HEK293 (cell line): ENCODE data around the gene U2SURP.

ENCODE experiments used
- CTCF ChIA-PET: fragments of 350-600 bp; formaldehyde crosslinking; extraction: SDS; loops from one replicate; lab custom pipeline; 2021; ENCODE audit warnings: antibody characterized with exemption; lab: Yijun Ruan, JAX
- POLR2A ChIA-PET: fragments of 300-600 bp; formaldehyde crosslinking; extraction: SDS; loops from one replicate; lab custom pipeline; 2020; ENCODE audit warnings: antibody characterized with exemption, inconsistent platforms; lab: Yijun Ruan, JAX
- H3K27ac ChIP-seq: fragments of 200-500 bp; sonication (Bioruptor generic); 2 replicates; pipeline ENCODE4 v1.5.1; 2014; ENCODE audit warnings: low read depth, low read length, control low read depth, inconsistent platforms; ENCODE audit errors: extremely low read depth
- H3K36me3 ChIP-seq, 2 experiments: fragments of 200-500 bp in 1 of 2; sonication (Bioruptor generic) in 1 of 2; 1 replicate in 1 of 2; 2 replicates in 1 of 2; pipeline ENCODE4 v1.5.1; 2014 to 2017; ENCODE audit warnings: inconsistent platforms in 2 of 2, low read length in 2 of 2; ENCODE audit not compliant: control insufficient read depth in 2 of 2, insufficient read depth in 1 of 2
- H3K4me1 ChIP-seq: fragments of 200-500 bp; sonication (Bioruptor generic); 2 replicates; pipeline ENCODE4 v1.5.1; 2014; ENCODE audit warnings: mild to moderate bottlenecking, low read length, inconsistent platforms; ENCODE audit not compliant: control insufficient read depth, insufficient read depth
- H3K4me3 ChIP-seq: 2 replicates; pipeline ENCODE4 v1.5.1; 2011; ENCODE audit warnings: low read depth, mild to moderate bottlenecking, control low read depth, low read length, moderate library complexity
- H3K9me3 ChIP-seq: fragments of 200-500 bp; sonication (Bioruptor generic); 2 replicates; pipeline ENCODE4 v1.5.1; 2014; ENCODE audit warnings: low read depth, low read length, inconsistent platforms; ENCODE audit not compliant: control insufficient read depth, insufficient read depth
- REST ChIP-seq: fragments of 450-650 bp; formaldehyde crosslinking; IDR thresholded peaks from 2 replicates; pipeline ENCODE4 v1.5.1; 2016; ENCODE audit warnings: missing biosample characterization, missing genetic modification characterization
- SP3 ChIP-seq: fragments of 450-650 bp; formaldehyde crosslinking; IDR thresholded peaks from 2 replicates; pipeline ENCODE4 v1.5.1; 2016; ENCODE audit warnings: missing biosample characterization, missing genetic modification characterization
- ZBTB10 ChIP-seq: fragments of 450-650 bp; formaldehyde crosslinking; IDR thresholded peaks from 2 replicates; pipeline ENCODE4 v1.5.1; 2016; ENCODE audit warnings: missing biosample characterization, missing genetic modification characterization
- ZBTB6 ChIP-seq: fragments of 450-650 bp; formaldehyde crosslinking; IDR thresholded peaks from 2 replicates; pipeline ENCODE4 v1.5.1; 2017; ENCODE audit warnings: missing biosample characterization, missing genetic modification characterization
- ZFHX2 ChIP-seq: fragments of 450-650 bp; formaldehyde crosslinking; conservative IDR thresholded peaks from 2 replicates; pipeline ENCODE4 v1.5.1; 2016; ENCODE audit warnings: missing biosample characterization, missing genetic modification characterization
- ZNF214 ChIP-seq: fragments of 450-650 bp; formaldehyde crosslinking; IDR thresholded peaks from 2 replicates; pipeline ENCODE4 v1.5.1; 2017; ENCODE audit warnings: missing biosample characterization, mild to moderate bottlenecking, missing genetic modification characterization, borderline replicate concordance
- ZNF354C ChIP-seq: fragments of 450-650 bp; formaldehyde crosslinking; IDR thresholded peaks from 2 replicates; pipeline ENCODE4 v1.5.1; 2016; ENCODE audit warnings: missing biosample characterization, missing genetic modification characterization, low read depth, borderline replicate concordance
- ZNF366 ChIP-seq: fragments of 450-650 bp; formaldehyde crosslinking; conservative IDR thresholded peaks from 2 replicates; pipeline ENCODE4 v1.5.1; 2016; ENCODE audit warnings: missing biosample characterization, missing genetic modification characterization
- ZNF510 ChIP-seq: fragments of 450-650 bp; formaldehyde crosslinking; IDR thresholded peaks from 2 replicates; pipeline ENCODE4 v1.5.1; 2018; ENCODE audit warnings: mild to moderate bottlenecking, missing genetic modification characterization, missing biosample characterization; ENCODE audit not compliant: insufficient replicate concordance
- ZNF513 ChIP-seq: fragments of 450-650 bp; IDR thresholded peaks from 2 replicates; pipeline ENCODE4 v1.5.1; 2018; ENCODE audit warnings: missing biosample characterization, missing genetic modification characterization
- ZNF521 ChIP-seq: fragments of 450-650 bp; formaldehyde crosslinking; IDR thresholded peaks from 2 replicates; pipeline ENCODE4 v1.5.1; 2017; ENCODE audit warnings: missing biosample characterization, mild to moderate bottlenecking, missing genetic modification characterization
- ZNF585B ChIP-seq: fragments of 450-650 bp; formaldehyde crosslinking; IDR thresholded peaks from 2 replicates; pipeline ENCODE4 v1.5.1; 2016; ENCODE audit warnings: missing biosample characterization, missing genetic modification characterization
- ZNF624 ChIP-seq: fragments of 450-650 bp; formaldehyde crosslinking; IDR thresholded peaks from 2 replicates; pipeline ENCODE4 v1.5.1; 2017; ENCODE audit warnings: missing biosample characterization, missing genetic modification characterization
- ZNF626 ChIP-seq: fragments of 450-650 bp; sonication (Bioruptor Pico); formaldehyde crosslinking; IDR thresholded peaks from 2 replicates; pipeline ENCODE4 v1.5.1; 2018; ENCODE audit warnings: missing biosample characterization, missing genetic modification characterization, inconsistent platforms
- ZNF629 ChIP-seq: fragments of 450-650 bp; formaldehyde crosslinking; IDR thresholded peaks from 2 replicates; pipeline ENCODE4 v1.5.1; 2017; ENCODE audit warnings: missing biosample characterization, missing genetic modification characterization
- ZNF658 ChIP-seq: fragments of 450-650 bp; formaldehyde crosslinking; IDR thresholded peaks from 2 replicates; pipeline ENCODE4; 2016; ENCODE audit warnings: missing biosample characterization, missing genetic modification characterization
- ZNF704 ChIP-seq: fragments of 450-650 bp; formaldehyde crosslinking; IDR thresholded peaks from 2 replicates; pipeline ENCODE4 v1.5.1; 2016; ENCODE audit warnings: missing biosample characterization, missing genetic modification characterization
- ZNF837 ChIP-seq: fragments of 450-650 bp; formaldehyde crosslinking; IDR thresholded peaks from 2 replicates; pipeline ENCODE4 v1.5.1; 2016; ENCODE audit warnings: missing biosample characterization, missing genetic modification characterization

The U2SURP gene

GRCh38 chr3:142966808-142967207 lies 34.6 kb upstream of the U2SURP start:
- ChIA-PET POLR2A (no interaction called here), CTCF (interaction anchor here (0.7 to 1.0 kb wide), 3 partner anchors 14 to 72 kb away, joined by 3 read pairs; no protein-coding TSS in a partner anchor)
- Histone ChIP-seq H3K36me3 (no peaks in the 10 kb centered on the region), H3K4me1 (no peaks in the 10 kb centered on the region), H3K9me3 (no peaks in the 10 kb centered on the region), H3K27ac (no peak overlapping the region), H3K4me3 (no peak overlapping the region)
- TF ChIP-seq ZNF366 (tag by site-specific recombination): peak; percentile 67
- no peak for TF ChIP-seq ZNF658 (tag by site-specific recombination)

- H3K9me3 ChIP-seq: no peaks in the 10 kb centered on the region
- ChIA-PET CTCF (no interaction called here), POLR2A (no interaction called here)
- H3K4me3 ChIP-seq: no peak overlapping the region
- no peak for TF ChIP-seq ZNF354C
- no peak for TF ChIP-seq ZNF837 (tag by site-specific recombination)
- TF ChIP-seq ZNF629 (tag by site-specific recombination): no peak
- TF ChIP-seq ZFHX2 (tag by site-specific recombination): no peak
- TF ChIP-seq ZNF513 (tag by site-specific recombination): no peak
- no peak for TF ChIP-seq ZBTB10
- no peak for TF ChIP-seq ZNF521 (tag by site-specific recombination)
- no peak for TF ChIP-seq ZNF214 (tag by site-specific recombination)
- no peak for TF ChIP-seq ZNF585B (tag by site-specific recombination)
- no peak for TF ChIP-seq ZNF510 (tag by site-specific recombination)
- TF ChIP-seq SP3 (tag by site-specific recombination): no peak
- TF ChIP-seq REST (tag by site-specific recombination): no peak
- no peak for TF ChIP-seq ZNF624
- no peak for TF ChIP-seq ZNF626 (tag by site-specific recombination)
- TF ChIP-seq ZNF704 (tag by site-specific recombination): no peak
- TF ChIP-seq ZBTB6 (tag by site-specific recombination): no peak
- H3K36me3 ChIP-seq: no peaks in the 10 kb centered on the region
- H3K27ac ChIP-seq: no peak overlapping the region
- no peaks in the 10 kb centered on the region for H3K4me1 ChIP-seq
Measured at GRCh38 chr3:142968319-142969025, 32.9 kb upstream of the U2SURP start.
